AG20443 (cell line): ENCODE data around the gene RBM10.
A peak's percentile ranks its signal among the peaks of the same experiment; 100 is the strongest.

Experiments used
- DNase-seq: peaks from one replicate; pipeline ENCODE4 v3.0.0; 2012; ENCODE audit warnings: low spot score, mixed read lengths

Gene RBM10

GRCh38 chrX:47176101-47176740, 31.2 kb downstream of the RBM10 start:
- DNase-seq = no peak

DNA sequence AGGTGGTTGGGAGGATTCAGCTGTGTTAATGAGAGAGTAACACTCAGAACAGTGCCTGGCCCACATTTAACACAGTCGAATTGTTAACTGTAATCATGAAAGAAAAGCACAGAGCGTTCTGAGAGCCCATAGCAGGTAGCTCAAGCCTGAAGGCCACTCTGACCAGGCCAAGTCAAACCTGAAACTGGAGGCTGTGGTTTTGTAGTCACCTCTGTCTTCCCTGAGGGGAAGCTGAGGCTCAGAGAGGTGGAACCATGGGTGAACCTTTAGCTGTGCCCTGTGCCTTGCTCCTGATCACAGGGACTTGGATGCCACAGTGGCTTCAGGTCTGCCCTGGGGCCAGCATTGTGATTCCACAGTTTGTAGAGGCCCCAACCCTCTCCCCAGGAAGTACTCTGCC, 32.1 kb downstream of the RBM10 start:
- DNase-seq = no peak

GRCh38 chrX:47178337-47178736, 33.3 kb downstream of the RBM10 start:
- no peak for DNase-seq

DNA sequence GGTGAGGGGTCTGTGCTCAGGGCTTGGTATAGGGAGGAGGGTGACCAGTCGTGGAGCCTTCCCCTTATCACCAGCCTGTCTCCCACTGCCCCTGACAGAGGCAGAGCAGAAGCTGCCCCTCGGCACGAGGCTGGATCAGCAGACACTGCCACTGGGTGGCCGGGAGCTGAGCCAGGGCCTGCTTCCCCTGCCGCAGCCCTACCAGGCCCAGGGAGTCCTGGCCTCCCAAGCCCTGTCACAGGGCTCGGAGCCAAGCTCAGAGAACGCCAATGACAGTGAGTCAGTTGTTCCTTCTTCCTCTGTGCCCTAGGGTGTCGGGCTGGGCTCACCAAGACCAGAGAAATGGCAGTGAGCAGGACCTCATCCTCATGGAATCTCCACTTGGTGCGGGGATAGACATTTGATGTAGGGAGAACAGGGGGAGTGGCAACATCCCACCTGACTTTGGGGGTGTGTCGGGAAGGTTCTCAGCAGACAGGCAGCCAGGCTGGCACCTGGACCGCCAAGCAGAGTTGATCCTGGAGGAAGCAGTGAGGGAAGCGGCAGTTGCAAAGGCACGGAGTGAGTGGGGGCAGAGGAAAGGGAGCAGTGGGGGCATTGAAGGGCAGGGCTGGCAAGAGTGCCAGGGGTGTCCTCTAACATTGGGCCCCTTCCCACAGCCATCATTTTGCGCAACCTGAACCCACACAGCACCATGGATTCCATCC, 34.4 kb downstream of the RBM10 start:
- DNase-seq = peak; percentile 67

GRCh38 chrX:47179928-47180255, 34.9 kb downstream of the RBM10 start:
- DNase-seq = no peak

- no peak for DNase-seq
Observed at GRCh38 chrX:47180346-47180745, 35.3 kb downstream of the RBM10 start.

GRCh38 chrX:47181301-47181700, 36.3 kb downstream of the RBM10 start:
- no peak for DNase-seq

DNA sequence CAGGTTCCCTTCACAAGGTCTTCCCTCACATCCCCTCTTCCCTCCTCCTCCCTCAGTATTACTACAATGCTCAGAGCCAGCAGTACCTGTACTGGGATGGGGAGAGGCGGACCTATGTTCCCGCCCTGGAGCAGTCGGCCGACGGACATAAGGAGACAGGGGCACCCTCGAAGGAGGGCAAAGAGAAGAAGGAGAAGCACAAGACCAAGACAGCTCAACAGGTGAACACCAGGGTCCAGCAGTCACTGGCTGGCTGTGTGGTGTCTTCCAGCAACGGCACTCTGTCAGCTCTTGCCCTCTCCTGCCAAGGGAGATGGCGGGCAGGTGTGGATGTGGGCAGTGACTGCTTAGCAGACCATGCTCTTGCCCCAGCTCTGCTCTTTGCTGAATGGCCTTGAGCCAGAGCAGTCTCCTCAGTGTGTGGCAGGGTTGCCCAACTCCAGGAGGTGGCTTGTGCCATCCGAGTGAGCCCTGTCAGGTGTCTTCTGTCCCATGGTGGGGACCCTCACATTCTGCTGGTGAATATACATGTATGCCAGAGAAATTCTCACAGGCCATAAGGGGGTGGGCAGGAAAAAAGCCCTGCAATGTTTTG, 37.2 kb downstream of the RBM10 start:
- DNase-seq = no peak

DNA sequence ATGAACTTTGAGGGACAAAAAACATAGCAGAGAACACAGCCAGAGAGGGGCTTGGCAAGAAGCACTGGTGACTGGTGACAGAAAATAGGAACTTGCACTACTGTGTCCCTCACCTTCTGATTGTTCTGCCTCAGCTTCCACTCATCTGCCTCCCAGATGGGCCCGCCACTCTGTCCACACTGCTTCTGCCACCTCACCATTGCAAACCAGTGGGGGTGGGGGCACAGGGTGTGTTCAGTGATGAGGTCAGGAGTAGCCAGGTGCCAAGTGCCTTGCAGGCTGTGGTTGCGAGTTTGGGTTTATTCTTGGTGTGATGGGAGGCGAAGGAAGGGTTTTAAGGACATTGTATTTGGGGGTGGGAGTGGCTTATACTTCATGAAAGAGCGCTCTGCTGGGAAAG, 39.5 kb downstream of the RBM10 start:
- no peak for DNase-seq

DNA sequence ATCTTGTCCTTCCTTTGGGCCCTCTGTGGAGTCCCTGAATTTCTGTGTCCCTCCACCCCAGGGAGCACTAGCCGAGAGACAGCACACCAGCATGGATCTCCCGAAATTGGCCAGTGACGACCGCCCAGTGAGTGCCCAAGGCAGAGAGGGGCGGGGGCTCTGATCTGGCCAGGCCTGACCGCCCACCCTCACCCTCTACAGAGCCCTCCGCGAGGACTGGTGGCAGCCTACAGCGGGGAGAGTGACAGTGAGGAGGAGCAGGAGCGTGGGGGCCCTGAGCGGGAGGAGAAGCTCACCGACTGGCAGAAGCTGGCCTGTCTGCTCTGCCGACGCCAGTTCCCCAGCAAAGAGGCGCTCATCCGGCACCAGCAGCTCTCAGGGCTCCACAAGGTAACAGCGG, 40.2 kb downstream of the RBM10 start:
- no peak for DNase-seq

DNA sequence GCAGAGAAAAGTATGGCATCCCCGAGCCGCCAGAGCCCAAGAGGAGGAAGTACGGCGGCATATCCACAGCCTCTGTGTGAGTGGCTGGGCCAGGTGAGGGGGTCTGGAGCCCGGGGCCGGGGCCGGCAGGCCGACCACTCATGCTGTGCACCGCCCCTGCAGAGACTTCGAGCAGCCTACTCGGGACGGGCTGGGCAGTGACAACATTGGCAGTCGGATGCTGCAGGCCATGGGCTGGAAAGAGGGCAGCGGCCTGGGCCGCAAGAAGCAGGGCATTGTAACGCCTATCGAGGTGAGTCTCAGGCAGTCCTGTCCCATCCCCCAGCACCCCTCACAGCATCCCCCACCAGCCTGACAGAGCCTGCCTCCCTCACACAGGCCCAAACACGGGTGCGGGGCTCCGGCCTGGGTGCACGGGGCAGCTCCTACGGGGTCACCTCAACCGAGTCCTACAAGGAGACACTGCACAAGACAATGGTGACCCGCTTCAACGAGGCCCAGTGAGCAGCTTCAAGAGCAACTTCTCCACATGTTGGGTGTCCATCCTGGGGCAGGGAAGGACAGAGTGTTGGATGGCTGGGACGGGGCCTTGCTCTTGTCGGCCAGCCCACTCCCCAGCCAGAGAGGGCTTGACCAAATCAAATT, 41.2 kb downstream of the RBM10 start:
- DNase-seq = no peak

- no peak for DNase-seq
Observed at GRCh38 chrX:47187106-47187677, 42.2 kb downstream of the RBM10 start.

GRCh38 chrX:47189906-47190305, 44.9 kb downstream of the RBM10 start:
- DNase-seq = no peak

DNA sequence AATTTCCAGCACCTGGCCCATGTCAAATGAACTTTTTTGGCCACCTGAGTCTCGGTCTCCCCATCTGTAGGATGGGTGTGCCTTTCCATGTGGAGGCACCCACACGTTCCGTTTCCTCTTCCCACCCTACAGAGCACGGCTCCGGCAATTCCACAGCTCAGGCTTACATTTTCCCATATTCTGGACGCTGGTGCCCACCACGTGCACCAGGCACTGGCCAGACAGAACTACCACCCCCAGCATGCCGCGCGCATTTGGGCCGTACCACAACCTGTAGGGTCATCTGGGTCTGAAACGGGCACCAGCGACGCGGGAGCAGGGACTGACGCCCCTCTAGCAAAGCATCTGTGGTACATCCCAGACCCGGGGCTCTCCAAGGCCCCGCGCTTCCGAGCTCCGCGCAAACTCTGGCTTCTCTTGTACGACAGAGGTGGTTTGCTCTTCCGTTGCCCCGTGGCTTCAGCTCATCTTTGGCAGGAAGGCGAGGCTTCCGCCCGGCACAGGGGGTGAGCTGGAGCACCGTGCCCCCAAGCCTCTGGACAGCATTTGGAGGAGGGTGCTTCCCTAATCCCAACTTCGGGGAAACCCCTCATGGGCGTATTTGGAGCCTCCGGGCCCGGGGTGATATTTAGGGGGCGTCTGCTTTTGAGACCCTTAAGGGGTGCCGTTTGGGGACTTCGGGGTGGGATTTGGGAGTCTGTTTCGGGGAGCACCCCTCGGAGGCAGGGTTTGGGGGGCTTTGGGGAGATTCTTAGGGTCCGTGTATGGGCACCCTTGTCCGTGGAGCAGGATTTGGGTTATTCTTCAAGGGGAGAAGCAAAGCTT, 45.6 kb downstream of the RBM10 start:
- peak; percentile 90 for DNase-seq

DNA sequence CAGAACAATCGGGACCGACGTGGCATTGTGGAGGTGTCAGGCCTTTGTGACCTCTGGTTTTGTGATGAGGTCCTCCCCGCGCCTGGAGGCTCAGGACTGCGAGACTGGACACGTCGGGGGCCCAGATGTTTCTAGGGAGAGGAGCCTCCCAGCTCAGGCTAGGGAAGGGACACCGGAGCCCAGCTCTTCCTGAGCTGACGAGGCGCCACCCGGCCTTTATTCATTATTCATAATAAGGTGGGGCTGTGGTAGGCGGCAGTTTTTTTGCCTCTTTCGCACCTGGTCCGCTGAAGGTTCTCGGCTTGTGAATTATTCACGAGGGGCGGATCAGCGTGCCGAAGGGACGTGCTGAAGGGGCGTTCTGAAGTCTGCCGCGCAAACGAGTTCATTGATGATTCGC, 46.3 kb downstream of the RBM10 start:
- DNase-seq = peak; percentile 16

GRCh38 chrX:47191806-47192401, 46.9 kb downstream of the RBM10 start:
- no peak for DNase-seq

DNA sequence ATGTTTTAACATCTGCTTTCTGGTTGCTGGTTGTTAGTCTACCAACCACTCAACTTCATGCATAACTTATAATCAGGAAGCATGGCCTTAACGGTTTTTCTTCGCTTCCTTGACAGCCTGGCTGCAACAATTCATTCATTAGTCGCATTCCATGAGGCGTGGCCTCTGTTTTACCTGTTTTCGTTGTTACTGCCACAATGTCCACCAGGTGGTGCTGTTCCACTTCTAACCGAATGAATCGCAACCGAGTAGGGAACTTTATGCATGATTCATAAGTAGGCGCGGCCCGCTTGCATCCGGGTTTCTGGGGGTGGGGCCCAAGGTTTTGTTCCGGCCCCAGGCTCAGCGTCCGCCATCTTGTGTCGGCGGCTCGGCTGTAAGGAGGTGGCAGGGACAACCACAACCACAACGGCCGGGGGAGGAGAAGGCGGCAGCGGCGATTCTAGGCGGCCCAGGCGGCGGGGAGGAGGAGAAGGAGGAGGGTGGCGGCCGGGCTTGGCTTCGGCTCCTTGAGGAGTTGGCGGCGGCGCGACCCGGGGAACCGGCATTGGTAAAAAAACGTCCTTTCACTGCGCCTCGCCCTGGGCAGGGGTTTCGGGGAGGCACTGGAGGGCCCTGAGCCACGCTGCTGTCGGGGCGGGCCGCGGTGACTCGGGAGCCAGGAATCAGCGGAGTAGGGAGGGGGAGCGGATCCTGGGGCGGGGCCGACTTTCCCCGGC, 48.6 kb downstream of the RBM10 start, which contains the start of gene UBA1:
Gene UBA1, plus strand, starts transcription at position 355 of the 719 bp plus-strand sequence. CDS start 4,974 bp downstream, outside the sequence.
- peak; percentile 86 for DNase-seq

DNA sequence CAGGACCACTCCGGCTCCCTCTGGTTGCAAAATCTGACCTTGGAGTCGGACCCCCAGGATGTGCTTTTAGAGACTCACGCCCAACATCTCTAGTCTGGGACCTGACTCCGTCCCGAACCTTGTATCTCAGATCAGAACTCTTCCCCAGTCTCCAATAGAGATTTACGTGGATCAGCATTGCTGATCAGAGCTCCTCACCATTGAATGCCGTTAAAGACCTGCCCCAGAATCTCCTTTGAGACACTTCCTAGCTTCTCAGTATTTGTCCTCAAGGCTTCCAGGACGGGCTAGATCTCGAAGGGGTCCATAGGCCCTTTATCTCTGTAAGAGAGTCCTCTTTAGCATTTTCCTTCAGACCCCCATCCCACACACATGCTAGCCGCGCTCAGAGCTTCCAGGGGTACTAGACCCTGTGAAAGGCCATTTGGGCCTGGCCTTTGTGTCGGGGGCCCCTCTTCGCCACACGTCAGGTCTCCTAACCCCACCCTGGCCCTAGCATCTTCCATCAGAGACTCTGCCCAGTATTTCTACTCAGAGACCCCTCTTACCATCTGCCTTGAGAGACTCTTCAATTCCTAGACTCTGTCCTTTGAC, 49.3 kb downstream of the RBM10 start:
- no peak for DNase-seq

DNA sequence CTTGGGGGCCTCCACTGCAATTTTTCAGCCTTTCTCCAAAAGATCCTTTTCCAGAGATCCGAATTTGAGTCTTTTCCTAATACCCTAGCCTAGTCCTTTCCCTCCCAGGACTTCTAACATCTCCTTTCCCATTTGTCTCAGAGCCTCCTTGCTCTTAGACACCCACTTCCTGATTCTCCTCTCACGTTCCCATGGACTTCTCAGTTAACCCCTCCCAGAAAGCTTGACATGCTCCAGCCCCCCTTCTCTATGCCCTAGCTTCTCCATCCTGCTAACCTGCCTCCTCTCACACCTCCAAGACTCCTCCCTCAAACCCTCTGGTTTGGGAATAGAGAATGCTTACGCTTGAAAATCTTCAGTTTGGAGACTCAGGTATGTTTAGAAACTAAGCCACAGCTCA, 51.1 kb downstream of the RBM10 start:
- no peak for DNase-seq

GRCh38 chrX:47197526-47197925, 52.5 kb downstream of the RBM10 start:
- DNase-seq = no peak
